ENCODE results near the gene ADRB1.

- no peak for TF ChIP-seq CTCF (conservative IDR thresholded peaks at IDR 0.05; ENCODE audit: low read depth, low read length)
- TF ChIP-seq EZH2 (IDR thresholded peaks at IDR 0.05; ENCODE audit: borderline replicate concordance, low read depth, low read length, poor library complexity, severe bottlenecking) = no peak
Measured at GRCh38 chr10:114009281-114009996, 34.2 kb upstream of the ADRB1 start.

Measured in A673 (cell line).